GM12891 (cell line): ENCODE data around the gene NUDCD3.

Experiments
- POLR2A ChIP-seq: IDR thresholded peaks from 2 replicates; pipeline ENCODE4 v1.6.1; 2011; ENCODE audit warnings: low read depth, low read length, control low read depth
- POLR2AphosphoS5 ChIP-seq: IDR thresholded peaks from 2 replicates; pipeline ENCODE4 v1.6.1; 2011; ENCODE audit warnings: low read depth, low read length, control low read depth
- POU2F2 ChIP-seq: IDR thresholded peaks from 2 replicates; pipeline ENCODE4 v1.6.1; 2011; ENCODE audit warnings: low read depth, mild to moderate bottlenecking, control low read depth, low read length, moderate library complexity
- TAF1 ChIP-seq: IDR thresholded peaks from 2 replicates; pipeline ENCODE4 v1.6.1; 2011; ENCODE audit warnings: low read depth, low read length, control low read depth

GRCh38 chr7:44535348-44536064 is 45.0 kb upstream of the NUDCD3 start:
- TF ChIP-seq POU2F2 (no peak), POLR2AphosphoS5 (no peak), POLR2A (no peak), TAF1 (no peak)
